Right lobe of liver (tissue), 6 donors: ENCODE results near the gene CHD2. TPM values are rescaled to one million over a fixed set of nuclear protein-coding genes. Genes with fewer than 3 reads are reported as not detected.

ENCODE experiments used
- ATAC-seq, 4 donors: fragments of 200-7000 bp; cut with Tn5 transposase; one replicate each; pipeline ENCODE4 v1.9.1; 2020; ENCODE audit warnings: mild to moderate bottlenecking in 4 of 4, moderate library complexity in 4 of 4
- DNase-seq, 3 donors: peaks; one replicate each; pipeline ENCODE4 v3.0.0-alpha.2; 2020
- H3K27ac ChIP-seq, 3 donors: fragments of 200-600 bp; one replicate each; pipeline ENCODE4 v1.8.0; 2022
- H3K27me3 ChIP-seq, 2 donors: fragments of 200-600 bp; one replicate each; pipeline ENCODE4 v1.8.0; 2022
- H3K36me3 ChIP-seq, 4 donors: fragments of 200-600 bp; sonication (generic) in 1 of 4; one replicate each; pipeline versions ENCODE4 v1.5.1 to v1.8.0; 2017 to 2022; ENCODE audit warnings: control low read depth in 1 of 4
- H3K4me1 ChIP-seq, 4 donors: fragments of 200-600 bp; sonication (generic) in 1 of 4; one replicate each; pipeline versions ENCODE4 v1.5.1 to v1.8.0; 2017 to 2022; ENCODE audit warnings: control low read depth in 1 of 4
- H3K4me3 ChIP-seq, 3 donors: fragments of 200-600 bp; one replicate each; pipeline ENCODE4 v1.8.0; 2022
- H3K9me3 ChIP-seq, 4 donors: fragments of 200-600 bp; sonication (generic) in 1 of 4; one replicate each; pipeline versions ENCODE4 v1.5.1 to v1.8.0; 2017 to 2022; ENCODE audit warnings: control low read depth in 1 of 4
- POLR2A ChIP-seq: fragments of 450-650 bp; IDR thresholded peaks from one replicate; pipeline ENCODE4 v1.6.1; 2017; ENCODE audit warnings: antibody characterized with exemption, mild to moderate bottlenecking
- WGBS: methylation state at CpG from one replicate; pipeline ENCODE4 v1.1.6; 2018; ENCODE audit warnings: low coverage, low lambda C conversion rate; ENCODE audit not compliant: insufficient coverage; ENCODE audit errors: missing lambda C conversion rate; 5-methylcytosine and 5-hydroxymethylcytosine counted together
- intact Hi-C, 2 donors: fragments of 100-400 bp; cut with DNase I; formaldehyde crosslinking; loops; one replicate each; pipeline versions ENCODE4 v1.11.2 to v1.14.1; 2022
- total RNA-seq, 6 experiments: library from RNA; depleted of rRNA in 2 of 6; stranded (reverse); fragments of >200 nt in 2 of 6; fragmentation: NEBNext Ultra II Directional in 3 of 6; extraction: Animal tissue kit (Norgen Biotek cat#: 25700) in 3 of 6; gene quantifications; one replicate each; pipeline versions ENCODE4 v1.1.0 to v1.2.4, GENCODE V29; 2016 to 2023
- TF ChIP-seq, protein P1 (sequence below), 4 donors: fragments of 200-600 bp in 3 of 4; fragments of 450-650 bp in 1 of 4; IDR thresholded peaks; one replicate each; pipeline versions ENCODE4 v1.5.1 to v1.8.0; 2016 to 2022; ENCODE audit warnings: antibody characterized with exemption in 4 of 4, mild to moderate bottlenecking in 2 of 4
- donor health status: DM: no; HTN: yes; CAD: no.
- donor health status: DM: no; HTN: no; CAD: no.
- donor health status: DM: no; HTN: no; CAD: no.
- donor health status: DM: no; HTN: yes; CAD: no.
- donor health status: DM: no; HTN: yes; CAD: no.

CHD2 gene
- total RNA-seq, 6 experiments from 2014 or later, result 41.4 to 65.0 (median 56.6) TPM

DNA sequence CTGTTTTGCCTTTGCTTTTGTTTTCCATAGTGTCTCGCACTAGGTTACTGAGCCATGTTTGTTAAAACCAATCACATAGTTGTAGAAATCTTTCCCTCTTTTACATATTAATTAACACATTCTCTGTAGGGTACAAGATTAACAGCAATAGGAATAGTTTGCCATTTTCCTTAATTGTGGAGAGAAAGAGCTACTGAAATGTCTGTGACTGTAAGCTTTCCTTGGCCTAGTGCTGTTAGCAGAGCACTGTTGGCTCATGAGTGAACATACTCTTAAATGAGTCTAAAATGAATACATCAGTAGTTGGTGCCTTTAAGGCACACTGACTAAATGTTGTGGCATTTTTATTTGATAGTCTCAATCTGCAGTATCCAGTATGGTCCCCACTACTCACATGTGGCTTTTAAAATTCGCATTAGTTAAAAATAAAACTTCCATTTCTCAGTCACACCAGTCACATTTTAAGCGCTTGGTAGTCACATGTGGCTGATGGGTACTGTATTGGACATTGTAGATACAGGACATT lies 28.2 kb downstream of the CHD2 start:
- DNase-seq (no peak), ATAC-seq (no peak)
- peaks cover 10 to 85% (median 33%) of the 10 kb centered on the region in 4 donors for H3K36me3 ChIP-seq
- H3K9me3 ChIP-seq, result no peaks in the 10 kb centered on the region
- WGBS, result 96% methylated on average over 3 of the region's 3 CpGs
- H3K4me1 ChIP-seq, result peaks cover 0 to 10% (median 0%) of the 10 kb centered on the region in 4 donors
- intact Hi-C loops, result no loop called here
- TF ChIP-seq POLR2A, result no peak
- TF ChIP-seq, protein P1, sequence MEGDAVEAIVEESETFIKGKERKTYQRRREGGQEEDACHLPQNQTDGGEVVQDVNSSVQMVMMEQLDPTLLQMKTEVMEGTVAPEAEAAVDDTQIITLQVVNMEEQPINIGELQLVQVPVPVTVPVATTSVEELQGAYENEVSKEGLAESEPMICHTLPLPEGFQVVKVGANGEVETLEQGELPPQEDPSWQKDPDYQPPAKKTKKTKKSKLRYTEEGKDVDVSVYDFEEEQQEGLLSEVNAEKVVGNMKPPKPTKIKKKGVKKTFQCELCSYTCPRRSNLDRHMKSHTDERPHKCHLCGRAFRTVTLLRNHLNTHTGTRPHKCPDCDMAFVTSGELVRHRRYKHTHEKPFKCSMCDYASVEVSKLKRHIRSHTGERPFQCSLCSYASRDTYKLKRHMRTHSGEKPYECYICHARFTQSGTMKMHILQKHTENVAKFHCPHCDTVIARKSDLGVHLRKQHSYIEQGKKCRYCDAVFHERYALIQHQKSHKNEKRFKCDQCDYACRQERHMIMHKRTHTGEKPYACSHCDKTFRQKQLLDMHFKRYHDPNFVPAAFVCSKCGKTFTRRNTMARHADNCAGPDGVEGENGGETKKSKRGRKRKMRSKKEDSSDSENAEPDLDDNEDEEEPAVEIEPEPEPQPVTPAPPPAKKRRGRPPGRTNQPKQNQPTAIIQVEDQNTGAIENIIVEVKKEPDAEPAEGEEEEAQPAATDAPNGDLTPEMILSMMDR (IDR thresholded peaks at IDR 0.05), result no peak
- H3K4me3 ChIP-seq, result no peak overlapping the region
- no peaks in the 10 kb centered on the region for H3K27me3 ChIP-seq
- H3K27ac ChIP-seq, result no peak overlapping the region

DNA sequence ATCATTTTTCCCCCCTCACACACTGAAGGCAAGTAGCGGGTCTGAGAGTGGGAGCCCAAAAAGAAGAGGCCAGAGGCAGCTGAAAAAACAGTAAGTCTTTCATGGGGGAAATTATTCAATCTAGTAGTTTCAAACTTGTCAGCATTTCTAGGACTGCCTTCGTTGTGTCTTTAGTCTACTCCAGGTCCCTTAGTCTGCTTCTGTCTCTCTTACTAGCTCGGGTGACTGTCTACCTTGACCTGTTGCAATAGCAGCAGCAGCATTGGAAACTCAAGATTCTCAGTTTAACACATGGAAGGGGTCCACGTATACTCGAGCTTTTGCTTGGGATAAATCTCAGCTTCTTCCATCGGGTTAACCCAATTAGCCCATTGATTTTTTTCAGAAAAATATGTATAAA lies 28.9 kb downstream of the CHD2 start:
- no peak overlapping the region for H3K27ac ChIP-seq
- H3K9me3 ChIP-seq, result no peaks in the 10 kb centered on the region
- H3K4me1 ChIP-seq, result peaks cover 0 to 17% (median 0%) of the 10 kb centered on the region in 4 donors
- peaks cover 10 to 90% (median 37%) of the 10 kb centered on the region in 4 donors for H3K36me3 ChIP-seq
- 90% methylated on average over 6 of the region's 6 CpGs for WGBS
- no peak overlapping the region for H3K4me3 ChIP-seq
- ATAC-seq (no peak), DNase-seq (no peak)
- intact Hi-C loops, result no loop called here
- H3K27me3 ChIP-seq, result no peaks in the 10 kb centered on the region
- TF ChIP-seq, protein P1 (IDR thresholded peaks at IDR 0.05), result no peak
- TF ChIP-seq POLR2A, result no peak

DNA sequence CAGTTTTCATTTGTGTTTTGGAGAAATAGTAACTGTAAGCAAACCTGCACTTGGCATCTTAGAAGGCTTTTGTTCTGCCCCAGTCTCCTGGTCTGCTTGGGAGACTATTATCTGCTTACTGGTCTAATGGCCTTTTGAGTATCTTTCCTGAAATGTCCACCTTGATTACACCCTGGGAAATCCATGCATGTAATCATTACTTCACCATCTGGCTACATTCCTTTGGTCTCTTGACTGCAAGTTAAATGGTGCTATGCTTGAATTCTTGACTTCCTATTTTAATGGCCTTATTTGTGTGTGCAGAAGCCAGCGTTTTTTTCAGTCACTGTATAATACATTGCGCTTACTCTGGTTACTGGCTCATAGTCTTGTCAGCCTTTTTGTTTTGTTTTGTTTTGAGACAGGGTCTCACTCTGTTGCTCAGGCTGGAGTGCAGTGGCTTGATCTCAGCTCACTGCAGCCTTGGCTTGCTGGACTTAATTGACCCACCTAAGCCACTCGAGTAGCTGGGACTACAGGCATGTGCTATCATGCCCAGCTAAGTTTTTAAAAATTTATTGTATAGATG lies 30.0 kb downstream of the CHD2 start:
- intact Hi-C loops, result no loop called here
- no peak for TF ChIP-seq POLR2A
- TF ChIP-seq, protein P1 (IDR thresholded peaks at IDR 0.05), result no peak
- DNase-seq, result no peak
- Histone ChIP-seq H3K9me3 (no peaks in the 10 kb centered on the region), H3K36me3 (peaks cover 10 to 83% (median 35%) of the 10 kb centered on the region in 4 donors), H3K4me3 (no peak overlapping the region), H3K27ac (no peak overlapping the region), H3K27me3 (no peaks in the 10 kb centered on the region), H3K4me1 (peaks cover 0 to 19% (median 0%) of the 10 kb centered on the region in 4 donors)
- ATAC-seq, result no peak
- 52% methylated on average over 3 of the region's 3 CpGs for whole genome bisulfite sequencing

DNA sequence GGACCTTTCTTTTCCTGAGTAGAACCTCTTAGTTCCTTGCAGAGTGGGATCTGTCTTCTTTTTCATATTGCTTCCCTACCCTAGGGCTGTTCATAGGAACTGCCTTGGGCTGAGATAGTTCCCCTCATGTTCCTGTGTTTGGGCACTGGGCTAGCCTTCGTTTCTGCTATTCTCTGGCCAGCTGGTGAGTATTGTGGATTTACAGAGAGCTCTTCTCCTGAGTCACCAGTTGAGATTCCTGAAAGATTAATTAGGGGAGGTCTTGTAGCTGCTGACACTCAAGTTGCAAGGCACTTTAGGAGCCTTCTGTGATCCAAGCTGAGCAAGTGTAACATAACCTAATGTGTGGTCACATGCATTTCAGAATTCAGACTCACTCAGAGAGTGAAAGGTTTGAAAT lies 30.7 kb downstream of the CHD2 start:
- intact Hi-C loops, result no loop called here
- TF ChIP-seq, protein P1 (IDR thresholded peaks at IDR 0.05), result no peak
- no peak for TF ChIP-seq POLR2A
- H3K4me1 ChIP-seq, result peaks cover 0 to 19% (median 0%) of the 10 kb centered on the region in 4 donors
- DNase-seq (no peak), ATAC-seq (peak; percentile 17 to 47 (median 24))
- no peak overlapping the region for H3K4me3 ChIP-seq
- H3K27me3 ChIP-seq, result no peaks in the 10 kb centered on the region
- no peak overlapping the region for H3K27ac ChIP-seq
- 60% methylated on average over 1 of the region's 1 CpG for WGBS
- H3K36me3 ChIP-seq, result peaks cover 10 to 81% (median 34%) of the 10 kb centered on the region in 4 donors
- no peaks in the 10 kb centered on the region for H3K9me3 ChIP-seq
